Duodenal mucosa (tissue), 2 donors: ENCODE results near the gene CPNE9.

Experiments
- H3K27ac ChIP-seq: one replicate; pipeline ENCODE4 v1.7.0; 2013; ENCODE audit warnings: low read depth, low read length
- H3K27me3 ChIP-seq, 2 donors: one replicate each; pipeline ENCODE4 v1.7.0; 2013; ENCODE audit warnings: low read length in 2 of 2, control low read depth in 1 of 2; ENCODE audit not compliant: insufficient read depth in 2 of 2, control insufficient read depth in 1 of 2
- H3K36me3 ChIP-seq, 2 donors: one replicate each; pipeline ENCODE4 v1.7.0; 2013; ENCODE audit warnings: low read length in 2 of 2, control low read depth in 1 of 2; ENCODE audit not compliant: insufficient read depth in 2 of 2, control insufficient read depth in 1 of 2
- H3K4me1 ChIP-seq, 2 donors: one replicate each; pipeline ENCODE4 v1.7.0; 2013; ENCODE audit warnings: low read length in 2 of 2, control low read depth in 1 of 2; ENCODE audit not compliant: insufficient read depth in 2 of 2, control insufficient read depth in 1 of 2
- H3K4me3 ChIP-seq, 2 donors: one replicate each; pipeline ENCODE4 v1.7.0; 2013; ENCODE audit warnings: low read length in 2 of 2, low read depth in 1 of 2
- H3K9ac ChIP-seq, 2 donors: one replicate each; pipeline ENCODE4 v1.7.0; 2013; ENCODE audit warnings: low read length in 2 of 2, low read depth in 1 of 2
- H3K9me3 ChIP-seq, 2 donors: one replicate each; pipeline ENCODE4 v1.7.0; 2013; ENCODE audit warnings: low read length in 2 of 2, control low read depth in 1 of 2; ENCODE audit not compliant: control insufficient read depth in 1 of 2

CPNE9 gene

GRCh38 chr3:9750556-9751411, 47.2 kb downstream of the CPNE9 start:
- Histone ChIP-seq H3K27me3 (no peaks in the 10 kb centered on the region), H3K27ac (peak overlapping the region; percentile 88), H3K9ac (peak overlapping the region; percentile 77 to 85), H3K9me3 (no peaks in the 10 kb centered on the region), H3K4me3 (peak overlapping the region; percentile 88 to 89), H3K4me1 (peaks cover 19 to 30% of the 10 kb centered on the region in 2 donors), H3K36me3 (peaks cover 23 to 62% of the 10 kb centered on the region in 2 donors)

GRCh38 chr3:9754678-9755077, 51.0 kb downstream of the CPNE9 start:
- Histone ChIP-seq H3K36me3 (peaks cover 24 to 74% of the 10 kb centered on the region in 2 donors), H3K4me1 (peaks cover 14 to 25% of the 10 kb centered on the region in 2 donors), H3K4me3 (no peak overlapping the region), H3K9ac (no peak overlapping the region), H3K27me3 (no peaks in the 10 kb centered on the region), H3K9me3 (no peaks in the 10 kb centered on the region), H3K27ac (no peak overlapping the region)

- Histone ChIP-seq H3K4me3 (no peak overlapping the region), H3K27me3 (no peaks in the 10 kb centered on the region), H3K4me1 (peaks cover 0 to 4% of the 10 kb centered on the region in 2 donors), H3K36me3 (peaks cover 27 to 86% of the 10 kb centered on the region in 2 donors), H3K27ac (no peak overlapping the region), H3K9ac (no peak overlapping the region), H3K9me3 (no peaks in the 10 kb centered on the region)
These were observed 53.8 kb downstream of the CPNE9 start for GRCh38 chr3:9757427-9757826.

GRCh38 chr3:9760779-9761505, 57.3 kb downstream of the CPNE9 start:
- Histone ChIP-seq H3K27ac (no peak overlapping the region), H3K4me3 (no peak overlapping the region), H3K27me3 (no peaks in the 10 kb centered on the region), H3K4me1 (no peaks in the 10 kb centered on the region), H3K36me3 (peaks cover 34 to 64% of the 10 kb centered on the region in 2 donors), H3K9ac (no peak overlapping the region), H3K9me3 (no peaks in the 10 kb centered on the region)

- H3K4me3 ChIP-seq = no peak overlapping the region
- no peaks in the 10 kb centered on the region for H3K9me3 ChIP-seq
- H3K27ac ChIP-seq = no peak overlapping the region
- no peak overlapping the region for H3K9ac ChIP-seq
- no peaks in the 10 kb centered on the region for H3K4me1 ChIP-seq
- H3K27me3 ChIP-seq = no peaks in the 10 kb centered on the region
- peaks cover 27 to 55% of the 10 kb centered on the region in 2 donors for H3K36me3 ChIP-seq
These were observed 58.3 kb downstream of the CPNE9 start for GRCh38 chr3:9761919-9762318.

- peaks cover 5 to 9% of the 10 kb centered on the region in 2 donors for H3K4me1 ChIP-seq
- no peak overlapping the region for H3K27ac ChIP-seq
- peaks cover 23 to 45% of the 10 kb centered on the region in 2 donors for H3K36me3 ChIP-seq
- no peaks in the 10 kb centered on the region for H3K9me3 ChIP-seq
- no peak overlapping the region for H3K4me3 ChIP-seq
- H3K27me3 ChIP-seq = no peaks in the 10 kb centered on the region
- no peak overlapping the region for H3K9ac ChIP-seq
These were observed 59.2 kb downstream of the CPNE9 start for GRCh38 chr3:9762871-9763270.

- no peaks in the 10 kb centered on the region for H3K27me3 ChIP-seq
- peaks cover 7 to 21% of the 10 kb centered on the region in 2 donors for H3K36me3 ChIP-seq
- H3K27ac ChIP-seq = no peak overlapping the region
- H3K9ac ChIP-seq = no peak overlapping the region
- H3K9me3 ChIP-seq = no peaks in the 10 kb centered on the region
- peaks cover 32 to 33% of the 10 kb centered on the region in 2 donors for H3K4me1 ChIP-seq
- no peak overlapping the region for H3K4me3 ChIP-seq
These were observed 62.2 kb downstream of the CPNE9 start for GRCh38 chr3:9765865-9766264.

- Histone ChIP-seq H3K27me3 (no peaks in the 10 kb centered on the region), H3K27ac (no peak overlapping the region), H3K4me1 (peaks cover 32 to 33% of the 10 kb centered on the region in 2 donors), H3K9ac (peak overlapping the region in 1 of 2 donors; percentile 23), H3K9me3 (no peaks in the 10 kb centered on the region), H3K4me3 (no peak overlapping the region), H3K36me3 (peaks cover 6 to 7% of the 10 kb centered on the region in 2 donors)
These were observed 63.8 kb downstream of the CPNE9 start for GRCh38 chr3:9767418-9767817.

- peak overlapping the region; percentile 76 to 83 for H3K4me3 ChIP-seq
- peak overlapping the region; percentile 32 to 84 for H3K9ac ChIP-seq
- peaks cover 32 to 33% of the 10 kb centered on the region in 2 donors for H3K4me1 ChIP-seq
- no peak overlapping the region for H3K27ac ChIP-seq
- H3K36me3 ChIP-seq = peaks cover 0 to 7% of the 10 kb centered on the region in 2 donors
- no peaks in the 10 kb centered on the region for H3K27me3 ChIP-seq
- no peaks in the 10 kb centered on the region for H3K9me3 ChIP-seq
These were observed 64.6 kb downstream of the CPNE9 start for GRCh38 chr3:9768141-9768775.

- Histone ChIP-seq H3K4me3 (peak overlapping the region; percentile 76 to 83), H3K9ac (peak overlapping the region; percentile 84 to 86), H3K36me3 (peaks cover 0 to 7% of the 10 kb centered on the region in 2 donors), H3K9me3 (no peaks in the 10 kb centered on the region), H3K4me1 (peaks cover 32 to 33% of the 10 kb centered on the region in 2 donors), H3K27me3 (no peaks in the 10 kb centered on the region), H3K27ac (no peak overlapping the region)
These were observed 65.4 kb downstream of the CPNE9 start for GRCh38 chr3:9769012-9769411.
